DOHH2 (cell line): ENCODE data around the gene PNPLA2.

Source experiments
- H3F3A ChIP-seq: fragments of 200-600 bp; sonication (generic), shearing (Covaris generic); 2 replicates; pipeline ENCODE4 v1.6.0; 2016; ENCODE audit warnings: antibody characterized with exemption, mild to moderate bottlenecking; ENCODE audit not compliant: control insufficient read depth, insufficient read depth
- H3K27ac ChIP-seq: fragments of 200-600 bp; sonication (generic); 2 replicates; pipeline ENCODE4 v1.5.1; 2014; ENCODE audit warnings: low read depth, mild to moderate bottlenecking, low read length, moderate library complexity
- H3K27me3 ChIP-seq: fragments of 200-600 bp; sonication (generic); 2 replicates; pipeline ENCODE4 v1.6.1; 2014; ENCODE audit warnings: mild to moderate bottlenecking, low read length, mixed read lengths; ENCODE audit not compliant: control insufficient read depth
- H3K36me3 ChIP-seq: fragments of 200-600 bp; sonication (generic); 2 replicates; pipeline ENCODE4 v1.6.1; 2014; ENCODE audit warnings: mild to moderate bottlenecking, low read length, moderate library complexity, mixed read lengths; ENCODE audit not compliant: control insufficient read depth
- H3K4me1 ChIP-seq: fragments of 200-600 bp; sonication (generic); 2 replicates; pipeline ENCODE4 v1.6.1; 2014; ENCODE audit warnings: mild to moderate bottlenecking, low read length, mixed read lengths; ENCODE audit not compliant: control insufficient read depth
- H3K4me2 ChIP-seq: fragments of 200-600 bp; sonication (generic); 2 replicates; pipeline ENCODE4 v1.6.0; 2014; ENCODE audit warnings: mild to moderate bottlenecking, low read length, moderate library complexity
- H3K4me3 ChIP-seq: fragments of 200-600 bp; sonication (generic); 2 replicates; pipeline ENCODE4 v1.5.1; 2014; ENCODE audit warnings: mild to moderate bottlenecking, low read length, mixed read lengths
- H3K79me2 ChIP-seq: fragments of 200-600 bp; sonication (generic); 2 replicates; pipeline ENCODE4 v1.6.1; 2014; ENCODE audit warnings: mild to moderate bottlenecking, low read length, mixed read lengths; ENCODE audit not compliant: control insufficient read depth
- H3K9me2 ChIP-seq: fragments of 200-600 bp; sonication (generic); replicated peaks from 2 replicates; pipeline ENCODE4 v1.6.1; 2014; ENCODE audit warnings: mild to moderate bottlenecking, low read length, mixed read lengths; ENCODE audit not compliant: control insufficient read depth
- H3K9me3 ChIP-seq: fragments of 200-600 bp; sonication (generic); 2 replicates; pipeline ENCODE4 v1.6.1; 2014; ENCODE audit warnings: antibody characterized with exemption, low read length, mixed read lengths; ENCODE audit not compliant: control insufficient read depth, insufficient read depth
- H4K20me1 ChIP-seq: fragments of 200-600 bp; sonication (generic); 2 replicates; pipeline ENCODE4 v1.6.0; 2014; ENCODE audit warnings: low read depth, mild to moderate bottlenecking, antibody characterized with exemption, low read length, moderate library complexity; ENCODE audit not compliant: control insufficient read depth, insufficient read depth
- EZH2phosphoT487 ChIP-seq: fragments of 200-600 bp; sonication (generic); IDR thresholded peaks from 2 replicates; pipeline ENCODE4 v1.6.1; 2017; ENCODE audit warnings: borderline replicate concordance, mild to moderate bottlenecking, antibody characterized with exemption, low read length, moderate library complexity, mixed read lengths
- TF ChIP-seq, protein P1 (sequence below): fragments of 200-600 bp; sonication (generic); IDR thresholded peaks from one replicate; pipeline ENCODE4 v1.5.1; 2014; ENCODE audit warnings: antibody characterized with exemption, mild to moderate bottlenecking, low read depth, low read length; ENCODE audit not compliant: poor library complexity, severe bottlenecking

PNPLA2 gene

DNA sequence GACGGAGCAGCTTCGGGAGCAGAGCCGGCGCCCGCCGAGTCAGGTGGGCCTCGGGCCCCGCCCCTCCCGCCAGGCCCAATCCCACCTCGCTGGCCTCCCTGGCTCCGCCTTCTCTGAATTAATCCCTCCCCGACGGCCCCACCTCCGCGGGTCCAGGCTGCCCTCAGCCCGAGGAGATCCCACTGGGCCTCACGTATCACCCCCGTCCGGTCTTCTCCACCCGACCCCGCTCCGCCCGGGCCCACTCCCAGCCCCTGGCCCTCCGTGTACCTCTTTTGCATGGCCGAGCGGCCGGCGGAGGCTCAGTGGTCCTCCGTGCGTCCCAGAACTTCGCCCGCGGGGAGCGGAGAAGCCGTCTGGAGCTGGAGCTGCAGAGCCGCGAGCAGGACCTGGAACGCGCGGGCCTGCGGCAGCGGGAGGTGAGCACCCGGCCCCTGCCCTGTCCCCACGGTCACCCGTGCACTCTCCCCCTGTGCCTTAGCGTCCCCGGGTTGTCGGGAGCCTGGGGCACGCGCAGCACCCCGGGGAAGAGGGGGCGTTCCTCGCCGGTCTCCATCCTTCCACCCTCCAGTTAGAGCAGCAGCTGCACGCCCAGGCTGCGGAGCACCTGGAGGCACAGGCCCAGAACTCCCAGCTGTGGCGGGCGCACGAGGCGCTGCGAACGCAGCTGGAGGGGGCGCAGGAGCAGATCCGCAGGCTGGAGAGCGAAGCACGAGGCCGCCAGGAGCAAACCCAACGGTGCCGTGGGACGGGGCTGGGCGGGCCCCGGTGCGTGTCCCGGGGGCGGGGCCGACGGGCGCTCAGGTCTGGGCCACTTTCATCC is 11.8 kb downstream of the PNPLA2 start:
- Histone ChIP-seq H3K27ac (no peak overlapping the region), H3K9me2 (no peaks in the 10 kb centered on the region), H3K4me3 (peak overlapping the region; percentile 41), H3K9me3 (no peaks in the 10 kb centered on the region), H3K27me3 (peaks cover 81% of the 10 kb centered on the region), H3K36me3 (no peaks in the 10 kb centered on the region; the same call in 1 of the 2 replicates), H3K4me2 (peak overlapping the region; percentile 62), H4K20me1 (no peaks in the 10 kb centered on the region; the same call in 1 of the 2 replicates), H3F3A (no peaks in the 10 kb centered on the region; the same call in 1 of the 2 replicates), H3K4me1 (peaks cover 61% of the 10 kb centered on the region), H3K79me2 (no peaks in the 10 kb centered on the region)
- TF ChIP-seq EZH2phosphoT487, result 0 out of 2 replicates have a peak, but pooled peaks have one; percentile 52
- TF ChIP-seq, protein P1, sequence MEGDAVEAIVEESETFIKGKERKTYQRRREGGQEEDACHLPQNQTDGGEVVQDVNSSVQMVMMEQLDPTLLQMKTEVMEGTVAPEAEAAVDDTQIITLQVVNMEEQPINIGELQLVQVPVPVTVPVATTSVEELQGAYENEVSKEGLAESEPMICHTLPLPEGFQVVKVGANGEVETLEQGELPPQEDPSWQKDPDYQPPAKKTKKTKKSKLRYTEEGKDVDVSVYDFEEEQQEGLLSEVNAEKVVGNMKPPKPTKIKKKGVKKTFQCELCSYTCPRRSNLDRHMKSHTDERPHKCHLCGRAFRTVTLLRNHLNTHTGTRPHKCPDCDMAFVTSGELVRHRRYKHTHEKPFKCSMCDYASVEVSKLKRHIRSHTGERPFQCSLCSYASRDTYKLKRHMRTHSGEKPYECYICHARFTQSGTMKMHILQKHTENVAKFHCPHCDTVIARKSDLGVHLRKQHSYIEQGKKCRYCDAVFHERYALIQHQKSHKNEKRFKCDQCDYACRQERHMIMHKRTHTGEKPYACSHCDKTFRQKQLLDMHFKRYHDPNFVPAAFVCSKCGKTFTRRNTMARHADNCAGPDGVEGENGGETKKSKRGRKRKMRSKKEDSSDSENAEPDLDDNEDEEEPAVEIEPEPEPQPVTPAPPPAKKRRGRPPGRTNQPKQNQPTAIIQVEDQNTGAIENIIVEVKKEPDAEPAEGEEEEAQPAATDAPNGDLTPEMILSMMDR, result no peak

DNA sequence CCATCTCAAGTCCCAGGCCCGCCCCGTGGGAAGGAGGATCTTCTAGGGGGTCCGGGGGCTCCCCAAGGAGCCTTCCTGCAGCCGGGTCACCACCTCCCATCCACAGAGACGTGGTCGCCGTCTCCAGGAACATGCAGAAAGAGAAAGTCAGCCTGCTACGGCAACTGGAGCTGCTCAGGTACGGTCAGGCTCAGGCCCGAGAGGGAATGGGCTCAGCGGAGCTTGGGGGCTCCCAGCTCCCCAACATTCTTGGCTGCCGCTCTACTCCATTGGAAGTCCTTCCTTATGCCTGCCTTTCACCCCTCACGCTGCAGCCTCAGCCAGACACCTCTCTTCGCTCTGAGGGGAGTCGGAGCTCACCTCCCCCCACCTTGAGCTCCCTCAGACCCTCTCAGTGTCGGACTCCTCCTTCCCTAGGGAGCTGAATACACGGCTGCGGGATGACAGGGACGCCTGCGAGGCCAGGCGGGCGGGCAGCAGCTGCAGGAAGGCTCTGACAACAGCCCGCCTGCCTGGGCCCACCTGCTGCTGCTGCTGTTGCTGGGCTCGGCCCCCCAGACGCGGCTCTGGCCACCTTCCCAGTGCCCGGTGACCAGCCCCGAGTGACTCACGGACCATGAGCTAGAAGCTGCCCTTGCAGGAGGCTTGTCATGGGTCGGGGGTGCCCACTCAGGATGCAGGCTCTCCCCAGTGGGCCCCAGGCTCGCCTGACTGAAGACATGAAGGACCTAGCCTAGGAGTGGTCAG is 12.6 kb downstream of the PNPLA2 start:
- Histone ChIP-seq H4K20me1 (no peaks in the 10 kb centered on the region; the same call in 1 of the 2 replicates), H3F3A (no peaks in the 10 kb centered on the region; the same call in 1 of the 2 replicates), H3K79me2 (no peaks in the 10 kb centered on the region), H3K36me3 (no peaks in the 10 kb centered on the region), H3K4me3 (no peak overlapping the region), H3K4me1 (peaks cover 60% of the 10 kb centered on the region), H3K9me2 (no peaks in the 10 kb centered on the region), H3K9me3 (no peaks in the 10 kb centered on the region), H3K4me2 (peak overlapping the region; percentile 62), H3K27ac (no peak overlapping the region), H3K27me3 (peaks cover 81% of the 10 kb centered on the region)
- TF ChIP-seq, protein P1, result no peak

DNA sequence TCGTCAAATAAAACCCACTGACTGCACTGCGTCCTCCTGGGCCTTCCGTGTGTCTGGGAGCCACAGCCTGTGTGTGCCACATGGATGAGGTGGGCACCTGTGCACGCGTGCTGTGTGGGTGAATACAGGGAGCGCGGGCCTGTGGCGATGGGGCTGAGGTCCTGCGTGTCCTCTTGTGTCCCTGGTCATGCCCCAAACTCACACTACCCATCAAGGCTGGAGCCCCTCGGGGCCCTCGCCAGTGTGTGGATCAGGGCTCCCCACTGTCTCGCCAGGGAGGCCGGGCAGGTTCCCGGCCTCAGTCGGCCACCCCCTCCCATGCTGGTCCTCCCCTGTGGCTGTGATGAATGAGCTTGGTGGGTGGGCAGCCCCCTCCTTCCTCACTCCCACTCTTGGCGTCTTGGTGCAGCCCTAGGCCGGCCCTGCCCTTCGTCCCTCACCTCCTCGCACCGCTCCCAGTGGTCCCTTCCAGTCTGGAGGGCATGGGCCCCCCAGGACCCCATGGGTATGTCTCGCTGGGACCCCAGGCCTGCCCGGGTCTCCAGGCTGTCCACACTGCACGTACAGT is 13.3 kb downstream of the PNPLA2 start:
- Histone ChIP-seq H3K9me2 (no peaks in the 10 kb centered on the region), H3K4me3 (peak overlapping the region; percentile 45), H4K20me1 (no peaks in the 10 kb centered on the region; the same call in 1 of the 2 replicates), H3K4me2 (peak overlapping the region; percentile 62), H3K27me3 (peaks cover 77% of the 10 kb centered on the region), H3K9me3 (no peaks in the 10 kb centered on the region), H3K4me1 (peaks cover 52% of the 10 kb centered on the region), H3K27ac (no peak overlapping the region), H3K79me2 (no peaks in the 10 kb centered on the region), H3F3A (no peaks in the 10 kb centered on the region; the same call in 1 of the 2 replicates), H3K36me3 (no peaks in the 10 kb centered on the region)
- peak; percentile 39; the same call in 1 of the 2 replicates for TF ChIP-seq EZH2phosphoT487
- TF ChIP-seq, protein P1, result no peak
